GM21529 (cell line): ENCODE measurements around the gene EVA1A.

ENCODE experiments used
- ATAC-seq: cut with Tn5 transposase; IDR thresholded peaks from one replicate; pipeline ENCODE4 v1.9.1; 2021; ENCODE audit not compliant: unreplicated experiment

The EVA1A gene

DNA sequence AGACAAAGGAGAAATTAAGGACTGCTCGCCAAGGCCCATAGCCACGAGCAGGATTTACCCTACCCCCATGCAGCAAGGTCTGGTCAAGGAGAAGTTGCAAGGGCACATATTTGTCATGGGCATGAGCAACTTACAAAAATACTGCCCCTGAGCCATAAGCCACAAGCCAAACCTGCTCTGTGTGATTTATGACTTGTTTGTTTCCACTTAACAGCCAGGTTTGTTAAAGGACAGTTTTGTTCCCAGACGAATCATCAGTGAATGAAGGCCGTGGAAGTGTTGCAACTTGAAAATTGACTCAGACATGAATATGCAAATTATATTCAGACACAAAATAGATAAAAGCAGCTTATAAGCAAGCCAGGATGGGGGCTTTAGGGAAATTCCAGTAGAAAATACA lies 31.3 kb upstream of the EVA1A start:
- ATAC-seq = no peak

DNA sequence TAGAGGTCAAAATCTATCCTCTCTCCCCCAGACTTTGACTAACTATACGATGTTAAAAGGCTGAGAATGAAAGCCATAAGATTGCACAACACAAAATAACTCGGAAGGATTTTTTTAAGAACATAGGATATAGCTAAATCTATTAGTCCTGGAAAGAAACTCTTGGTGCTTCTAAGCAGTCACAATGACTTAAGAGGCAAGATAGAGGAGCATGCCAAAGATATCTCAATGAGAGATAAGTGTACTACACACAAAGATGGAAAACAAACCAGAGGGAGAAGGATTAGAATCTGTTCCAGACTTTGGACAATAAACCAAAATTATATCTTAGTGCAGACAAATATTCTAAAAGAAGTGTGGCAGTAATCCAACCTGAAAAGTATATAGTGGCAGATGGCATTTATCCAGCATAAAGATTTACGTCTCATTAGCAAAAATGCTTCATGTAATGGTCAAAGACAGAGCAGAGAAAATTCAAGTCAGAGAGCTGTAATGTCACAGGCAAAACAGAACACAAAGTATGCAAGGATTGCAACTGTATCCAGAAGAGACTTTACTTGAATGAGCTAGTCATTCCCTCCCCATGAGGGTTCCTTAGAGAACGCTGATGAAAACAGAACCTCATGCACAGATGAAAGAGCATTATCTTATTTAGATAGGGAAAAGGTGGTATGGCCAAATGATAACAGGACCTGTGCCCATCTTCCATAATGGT lies 28.8 kb upstream of the EVA1A start:
- no peak for ATAC-seq

DNA sequence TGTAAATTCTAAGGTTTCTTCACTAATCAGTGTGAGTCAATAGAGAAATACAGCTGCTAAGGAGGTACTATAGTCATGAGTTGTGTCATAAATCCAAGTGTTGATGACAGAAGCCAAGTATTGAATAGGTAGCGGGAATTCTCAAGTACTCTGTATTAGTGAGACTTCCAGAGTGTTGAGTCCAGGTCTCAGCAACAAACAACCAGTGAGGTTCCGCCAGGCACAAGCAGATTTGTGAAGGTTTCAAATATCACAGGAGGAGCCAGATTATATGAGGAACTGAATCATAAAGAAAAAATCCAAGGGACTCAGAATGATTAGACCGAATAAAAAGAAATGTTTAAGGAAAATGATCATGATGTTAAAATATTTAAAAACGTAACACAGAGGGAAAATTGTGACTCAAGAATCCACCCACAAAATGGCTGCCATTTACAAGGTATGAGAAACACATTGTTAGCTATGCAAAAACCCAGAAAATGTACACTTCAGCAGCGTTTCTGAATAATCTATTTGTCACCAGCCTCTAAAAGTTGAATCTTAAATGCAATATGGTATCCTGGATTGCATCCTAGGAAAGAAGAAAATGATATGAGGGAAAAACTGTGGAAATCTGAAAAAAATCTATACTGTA lies 27.3 kb upstream of the EVA1A start:
- ATAC-seq = no peak

DNA sequence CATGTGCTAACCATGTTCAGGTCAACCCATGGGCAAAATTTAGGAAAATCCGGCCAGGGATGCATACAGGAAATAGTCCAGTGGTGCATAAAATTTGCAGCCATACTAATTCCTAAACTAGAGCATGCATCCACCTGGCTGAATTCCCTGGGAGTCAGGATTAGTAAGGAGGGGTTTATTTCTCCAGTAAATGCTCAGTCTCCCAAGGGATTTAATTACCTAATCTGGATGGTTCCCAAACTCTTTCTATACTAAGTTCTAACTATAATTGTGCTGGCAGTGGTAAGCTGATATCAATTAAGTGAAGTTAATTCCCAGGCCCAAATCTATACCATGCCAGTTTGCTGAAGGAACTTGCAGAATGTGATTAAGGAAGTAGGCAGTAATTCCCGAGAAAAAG lies 26.2 kb upstream of the EVA1A start:
- ATAC-seq = no peak

DNA sequence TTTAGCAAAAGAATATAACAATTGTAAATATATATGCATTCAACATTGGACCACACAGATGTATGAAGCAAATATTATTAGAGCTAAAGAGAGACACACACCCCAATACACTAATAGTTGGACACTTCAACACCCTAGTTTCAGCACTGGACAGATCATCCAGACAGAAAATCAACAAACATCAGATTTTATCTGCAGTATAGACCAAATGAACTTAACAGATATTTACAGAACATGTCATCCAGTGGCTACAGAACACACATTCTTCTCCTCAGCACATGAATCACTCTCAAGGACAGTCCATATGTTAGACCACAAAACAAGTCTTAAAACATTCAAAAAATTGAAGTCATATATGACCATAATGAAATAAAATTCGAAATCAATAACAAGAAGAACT lies 22.1 kb upstream of the EVA1A start:
- no peak for ATAC-seq

DNA sequence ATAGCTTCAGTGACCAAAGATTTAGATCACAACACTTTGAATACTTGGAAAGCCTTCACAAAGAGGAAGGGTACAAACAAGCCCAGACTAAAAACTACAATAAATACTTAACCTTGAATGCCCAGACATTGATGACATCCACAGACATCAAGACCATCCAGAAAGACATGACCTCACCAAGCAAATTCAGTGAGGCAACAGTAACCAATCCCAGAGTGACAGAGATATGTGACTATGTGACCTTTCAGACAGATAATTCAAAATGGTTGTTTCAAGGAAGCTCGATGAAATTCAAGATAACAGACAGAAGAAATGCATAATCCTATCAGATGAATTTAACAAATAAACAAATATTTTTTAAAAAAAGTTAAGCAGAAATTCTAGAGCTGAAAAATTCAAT lies 19.9 kb upstream of the EVA1A start:
- ATAC-seq = no peak

DNA sequence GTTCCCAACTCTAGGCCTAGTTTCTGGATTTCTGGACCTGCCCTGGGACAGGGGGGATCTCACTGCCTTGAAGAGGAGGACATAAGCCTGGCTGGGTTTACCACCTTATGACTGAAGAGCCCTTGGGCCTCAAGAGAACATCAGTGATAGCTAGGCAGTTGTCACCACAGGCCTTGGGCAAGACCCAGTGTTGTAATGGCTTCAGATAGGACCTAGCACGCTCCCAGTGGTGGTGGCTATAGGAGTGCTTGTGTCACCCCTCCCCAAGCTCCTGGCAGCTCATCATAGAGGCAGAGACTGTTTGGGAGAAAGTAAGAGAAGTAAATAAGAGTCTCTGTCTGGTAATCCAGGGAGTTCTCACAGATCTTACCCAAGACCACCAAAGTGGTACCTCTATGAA lies 19.4 kb upstream of the EVA1A start:
- no peak for ATAC-seq

DNA sequence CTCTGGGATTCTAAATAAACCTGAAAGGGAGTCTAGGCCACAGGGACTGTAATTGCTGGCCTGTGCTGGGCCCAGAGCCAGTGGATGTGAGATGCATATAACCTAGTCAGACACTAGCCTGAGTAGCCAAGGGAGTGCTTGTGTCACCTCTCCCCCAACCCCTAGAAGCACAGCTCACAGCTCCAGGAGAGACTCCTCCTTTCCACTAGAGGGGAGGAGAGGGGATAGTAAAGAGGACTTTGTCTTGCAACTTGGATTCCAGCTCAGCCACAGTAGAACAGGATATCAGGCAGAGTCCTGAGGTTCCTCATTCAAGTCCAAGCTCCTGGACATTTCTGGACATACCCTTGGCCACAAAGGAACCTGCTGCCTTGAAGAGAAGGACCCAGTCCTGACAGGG lies 18.4 kb upstream of the EVA1A start:
- ATAC-seq = no peak

DNA sequence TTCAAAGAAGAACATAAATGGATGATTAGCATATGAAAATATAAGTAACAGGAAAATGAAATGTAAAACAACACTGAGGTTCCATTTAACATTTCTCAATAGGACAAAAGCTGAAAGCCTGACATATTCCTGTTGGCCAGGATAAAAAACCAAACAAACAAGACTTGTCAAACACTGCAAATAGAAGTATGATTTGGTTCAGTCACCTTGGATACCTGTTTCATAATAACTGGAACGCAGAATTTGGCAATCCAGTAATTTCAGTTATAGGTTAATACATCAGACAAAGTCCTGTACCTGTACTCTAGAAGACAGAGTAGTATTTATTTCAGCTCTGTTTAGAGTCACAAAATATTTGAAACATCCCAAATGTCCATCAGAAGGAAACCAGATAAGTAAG lies 16.5 kb upstream of the EVA1A start:
- no peak for ATAC-seq

DNA sequence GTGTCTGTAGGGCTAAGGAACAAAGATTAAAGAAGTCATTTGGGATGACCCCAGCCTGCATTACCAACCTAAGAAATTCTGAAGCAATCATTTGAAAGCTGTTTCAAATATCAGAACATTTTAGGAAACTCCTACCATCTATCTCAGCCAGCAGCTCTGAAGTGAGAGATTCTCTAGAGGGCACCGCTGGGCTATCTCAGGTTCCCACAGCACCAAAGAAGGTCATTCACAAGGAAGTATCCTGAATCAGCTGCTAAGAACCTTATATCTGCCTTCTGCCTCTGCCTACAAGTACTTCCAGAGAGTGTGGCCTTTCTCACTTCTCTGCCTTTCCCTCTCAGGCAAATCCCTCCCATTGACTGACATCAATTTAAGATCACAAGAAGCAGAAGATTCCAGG lies 13.4 kb upstream of the EVA1A start:
- no peak for ATAC-seq

DNA sequence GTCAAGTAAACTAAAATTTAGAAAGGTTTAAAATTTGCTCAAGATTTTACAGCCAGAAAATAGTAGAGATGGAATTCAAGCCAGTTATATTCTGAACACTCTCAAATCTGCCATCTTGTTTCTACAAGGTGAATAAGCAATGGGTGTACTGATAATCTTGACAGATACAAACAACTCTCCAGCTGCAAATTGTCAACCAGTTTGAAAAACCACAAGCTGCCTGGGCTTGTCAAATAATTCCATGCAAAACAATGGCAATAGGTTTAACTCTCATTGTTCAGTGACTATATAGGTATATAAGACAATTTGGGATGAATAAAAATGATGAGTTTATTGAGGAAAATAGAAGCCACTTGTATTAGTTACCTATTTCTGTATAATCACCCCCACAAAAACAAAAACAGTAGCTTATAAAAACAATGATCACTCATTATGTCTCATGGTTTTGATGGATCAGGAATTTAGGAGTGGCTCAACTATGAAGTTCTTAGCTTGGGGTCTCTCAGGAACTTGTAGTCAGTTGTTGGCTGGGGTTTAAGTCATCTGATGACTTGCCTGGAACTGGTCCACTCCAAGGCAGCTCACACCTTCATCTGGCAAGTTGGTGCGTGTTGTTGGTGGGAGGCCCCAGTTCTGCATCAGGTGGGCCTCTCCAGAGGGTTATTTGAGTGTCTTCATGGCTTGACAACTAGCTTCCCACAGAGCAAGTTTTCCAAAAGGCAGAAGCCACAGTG lies 12.6 kb upstream of the EVA1A start:
- ATAC-seq = no peak

DNA sequence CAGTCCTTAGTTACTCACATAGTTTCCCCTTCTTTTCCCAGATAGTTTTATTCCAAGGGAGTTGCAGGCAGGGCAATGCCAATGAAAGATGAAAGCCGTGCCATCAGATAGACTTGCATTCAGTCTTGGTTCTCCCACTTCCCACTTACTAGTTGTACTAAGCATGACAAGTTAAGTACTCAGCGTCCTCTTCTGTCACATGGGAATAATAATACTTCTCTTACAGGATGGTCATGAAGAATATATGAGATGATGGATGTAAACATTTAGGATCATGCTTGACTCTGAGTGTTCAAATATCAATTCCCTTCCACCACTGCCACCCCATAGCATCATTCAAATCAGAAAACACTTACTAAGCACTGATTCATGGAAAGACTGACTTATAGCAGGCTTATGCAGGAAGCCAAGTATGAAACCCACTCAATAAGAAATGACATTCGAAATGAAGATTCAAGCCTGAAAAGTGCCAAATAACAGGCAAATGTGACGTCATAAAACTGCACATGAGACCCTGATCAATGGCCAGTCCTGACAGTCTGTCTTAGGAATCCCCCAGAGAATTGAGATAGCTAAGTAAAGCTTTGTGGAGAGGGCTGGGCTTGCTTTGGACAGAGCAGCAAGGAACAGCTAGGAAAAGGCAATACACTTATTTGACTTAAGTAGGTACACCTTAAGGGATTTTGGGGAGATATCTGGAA lies 11.1 kb upstream of the EVA1A start:
- ATAC-seq = no peak

DNA sequence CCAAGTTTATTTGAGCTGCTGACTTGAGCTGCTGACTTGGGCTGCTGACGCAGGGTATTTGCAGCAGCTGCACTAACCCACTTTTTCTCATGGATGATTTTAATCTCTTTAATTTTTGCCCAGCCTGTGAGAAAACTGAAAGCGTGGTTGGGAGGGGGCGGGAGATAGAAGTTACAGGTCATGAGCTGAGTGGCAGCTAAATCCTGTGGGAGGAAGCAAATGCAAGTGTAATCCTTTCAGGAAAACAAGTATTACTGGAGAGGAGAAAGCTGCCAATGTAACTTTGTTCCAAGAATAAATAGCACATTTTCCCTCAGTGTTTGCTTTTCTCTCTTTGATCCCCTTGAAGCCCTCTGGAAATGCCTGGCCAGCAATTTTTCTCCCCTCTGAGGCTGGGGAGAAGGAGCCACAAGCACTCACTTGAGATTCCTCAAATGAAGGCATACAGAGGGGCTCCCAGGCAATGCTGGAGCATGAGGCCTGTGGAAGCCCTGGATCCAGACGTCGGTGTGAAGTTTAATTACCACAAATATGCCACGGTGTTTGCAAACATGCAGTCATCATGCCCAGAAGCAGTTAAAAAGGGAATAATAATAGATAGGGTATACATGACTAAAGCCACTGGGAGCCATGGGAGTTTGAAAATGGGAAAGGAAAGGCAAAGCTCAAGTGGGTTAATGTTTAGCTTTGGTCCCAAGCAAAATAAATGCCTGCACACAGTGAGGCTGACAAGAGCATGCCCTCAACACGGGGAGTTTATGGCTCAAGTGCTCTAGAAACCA lies 10.4 kb upstream of the EVA1A start:
- no peak for ATAC-seq

DNA sequence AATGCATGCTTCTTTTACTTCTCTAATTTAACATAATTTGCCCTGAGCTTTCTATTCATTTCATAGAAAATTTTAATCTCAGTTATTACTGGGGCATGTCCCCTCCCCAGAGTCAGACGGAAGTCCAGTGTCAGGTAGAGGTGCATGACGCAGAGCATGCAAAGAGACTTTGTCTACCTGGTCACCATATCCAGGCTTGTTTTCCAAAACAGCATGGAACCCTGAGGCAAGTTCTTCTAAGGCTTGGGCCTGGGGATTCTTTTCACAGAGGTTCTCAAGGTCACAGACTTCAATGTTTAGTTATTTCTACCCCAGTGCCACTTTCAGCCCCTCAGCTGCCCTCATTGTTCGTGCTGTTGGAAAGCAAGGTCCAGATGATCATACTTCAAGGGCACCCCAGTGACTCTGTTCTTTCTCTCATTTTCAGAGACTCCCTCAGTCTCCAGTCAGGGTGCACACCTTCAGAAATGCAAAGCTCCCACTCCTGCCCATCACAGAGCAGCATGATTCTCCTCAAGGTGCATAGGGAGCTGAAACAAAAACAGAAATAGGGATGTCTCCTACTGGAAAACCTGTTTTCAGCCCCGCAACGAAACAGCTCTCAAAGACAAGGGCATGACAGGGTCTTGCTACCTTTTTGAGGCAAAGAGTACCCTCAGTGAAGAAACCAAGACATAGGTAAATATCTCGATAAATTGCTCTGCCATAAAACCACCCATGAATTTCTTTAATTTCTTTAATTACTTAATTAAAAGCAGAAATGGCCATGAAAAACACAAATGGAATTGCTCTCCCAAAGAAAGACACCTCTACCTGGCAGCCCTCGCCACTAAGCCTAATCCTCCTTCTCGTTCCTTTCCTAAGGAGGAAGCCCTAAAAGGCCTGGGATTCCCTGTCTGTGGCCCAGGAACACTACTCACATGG lies 9.5 kb upstream of the EVA1A start:
- ATAC-seq = no peak

DNA sequence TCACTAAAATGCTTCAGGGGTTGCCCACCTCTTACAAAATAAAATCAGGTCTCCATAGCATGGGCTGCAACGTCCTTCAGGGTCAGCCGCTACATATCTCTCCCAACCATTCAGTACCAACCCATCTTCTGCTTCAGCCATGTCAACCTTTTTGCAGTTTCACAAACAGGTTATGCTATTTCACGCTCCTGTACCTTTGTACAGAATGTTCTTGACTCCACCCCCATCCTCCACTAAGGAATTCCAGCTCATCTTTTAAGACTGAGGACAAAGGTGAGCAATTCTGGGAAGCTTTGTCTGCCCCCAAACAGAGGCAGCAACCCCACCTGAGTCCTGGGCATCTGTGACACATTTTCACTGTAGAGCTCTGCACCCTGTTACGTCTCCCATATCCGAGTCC lies 8.8 kb upstream of the EVA1A start:
- no peak for ATAC-seq

DNA sequence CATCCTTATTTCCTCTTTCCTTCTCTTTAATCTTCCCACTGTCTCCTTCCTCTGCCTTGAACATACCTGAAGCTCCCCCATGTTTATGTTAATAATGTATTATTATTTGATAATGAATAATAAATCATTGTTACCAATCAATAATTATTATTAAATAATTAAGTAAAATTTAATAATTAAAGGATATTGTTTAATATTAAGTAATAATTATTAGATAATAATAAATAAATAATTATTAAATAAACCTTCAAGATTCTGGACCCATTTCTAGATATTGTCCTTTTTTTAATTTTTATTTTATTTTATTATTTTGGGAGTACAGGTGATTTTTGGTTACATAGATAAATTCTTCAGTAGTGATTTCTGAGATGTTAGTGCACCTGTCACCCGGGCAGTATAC lies 7.4 kb upstream of the EVA1A start:
- ATAC-seq = no peak

DNA sequence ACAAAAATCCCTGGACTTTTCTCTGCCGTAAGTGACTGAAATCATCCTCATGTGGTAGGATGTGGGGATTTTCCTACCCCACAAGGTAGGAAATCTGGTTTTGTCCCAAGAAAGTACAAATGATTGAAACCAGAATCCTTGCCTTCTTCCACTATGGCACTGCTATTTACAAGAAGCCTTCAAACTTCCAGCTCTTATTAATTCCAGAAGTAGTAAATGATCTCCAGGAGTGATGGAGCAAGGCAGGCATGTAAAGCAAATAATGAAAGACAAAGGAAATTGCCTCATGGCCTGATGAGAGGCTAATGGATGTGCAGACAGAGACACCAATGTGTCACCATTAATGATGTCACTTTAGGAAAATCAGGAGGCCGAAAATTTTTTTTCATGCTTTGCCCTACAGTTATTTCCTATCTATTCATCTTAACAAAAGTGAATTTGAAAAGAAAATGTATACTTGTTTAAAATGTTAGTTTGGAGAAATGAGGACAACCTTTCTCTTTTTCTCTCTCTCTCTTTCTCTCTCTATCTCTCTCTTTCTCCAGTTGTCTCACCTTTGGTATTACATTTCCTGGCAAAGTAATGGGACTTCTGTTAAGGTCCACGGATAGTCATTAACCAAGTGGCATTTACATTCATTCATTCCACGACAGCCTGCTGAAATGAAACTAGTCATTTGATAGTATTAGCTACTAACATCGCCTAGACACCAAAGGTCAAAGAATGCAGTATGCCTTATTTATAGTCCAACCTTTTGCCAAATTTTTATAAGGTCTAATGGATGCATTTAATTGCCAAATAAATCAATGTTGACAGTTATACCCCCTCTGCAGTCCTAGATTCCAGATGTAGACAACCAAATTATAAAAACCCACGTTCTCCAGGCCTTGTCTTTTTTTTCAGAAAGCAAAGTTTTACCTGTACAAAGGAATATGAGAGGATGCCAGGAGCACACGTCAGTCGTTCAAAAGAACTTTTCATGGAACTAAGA lies 5.0 kb upstream of the EVA1A start:
- no peak for ATAC-seq

DNA sequence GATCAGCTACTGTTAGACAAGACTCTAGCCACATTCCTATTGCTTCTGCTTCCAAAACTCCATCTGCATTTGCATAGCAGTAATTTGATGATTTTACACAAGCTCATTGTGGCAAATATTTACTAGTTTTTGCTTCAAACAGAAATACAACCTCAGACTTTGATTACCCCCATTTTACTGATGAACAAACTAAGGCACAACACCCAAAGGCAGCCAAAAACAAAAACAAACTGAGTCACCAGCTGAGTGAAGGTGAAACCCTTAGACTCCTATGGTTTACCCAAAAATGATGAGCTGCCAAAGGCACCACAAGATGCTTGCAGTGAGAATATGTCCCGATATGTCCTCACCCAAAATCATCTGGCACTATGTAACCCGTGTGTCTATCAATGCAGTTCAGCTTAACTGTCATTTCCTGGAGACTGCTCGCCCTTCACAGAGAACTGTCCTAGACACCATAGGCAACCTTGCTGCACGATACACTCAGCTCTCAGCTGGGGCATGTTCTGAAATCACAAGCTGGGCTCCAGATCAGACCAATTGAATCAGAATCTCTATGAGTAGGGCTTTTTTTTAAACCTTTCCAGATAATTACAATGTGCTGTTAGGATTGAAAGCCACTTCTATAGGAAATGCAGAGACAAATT lies 4.1 kb upstream of the EVA1A start:
- ATAC-seq = no peak
